Retina (tissue), 1 donor: ENCODE data around the gene CNIH4.
"Not testable (repeated sequence)": the region's sequence is repeated elsewhere in the genome, so short reads cannot be mapped to it uniquely, and the experiment has no call there.

Experiments
- DNase-seq: peaks from one replicate; pipeline ENCODE4 v3.0.0-alpha.2; 2016

Gene CNIH4

DNA sequence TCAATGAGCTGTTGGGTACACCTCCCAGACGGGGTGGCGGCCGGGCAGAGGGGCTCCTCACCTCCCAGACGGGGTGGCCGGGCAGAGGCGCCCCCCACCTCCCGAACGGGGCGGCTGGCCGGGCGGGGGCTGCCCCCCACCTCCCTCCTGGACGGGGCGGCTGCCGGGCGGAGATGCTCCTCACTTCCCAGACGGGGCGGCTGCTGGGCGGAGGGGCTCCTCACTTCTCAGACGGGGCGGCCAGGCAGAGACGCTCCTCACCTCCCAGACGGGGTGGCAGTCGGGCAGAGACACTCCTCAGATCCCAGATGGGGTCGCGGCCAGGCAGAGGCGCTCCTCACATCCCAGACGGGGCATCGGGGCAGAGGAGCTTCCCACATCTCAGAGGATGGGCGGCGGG is 7.0 kb upstream of the CNIH4 start:
- not testable (repeated sequence) for DNase-seq

- DNase-seq, result not testable (repeated sequence)
Observed at GRCh38 chr1:224352436-224353085, 4.1 kb upstream of the CNIH4 start.

GRCh38 chr1:224353975-224354925 is 2.4 kb upstream of the CNIH4 start:
- no peak for DNase-seq

DNA sequence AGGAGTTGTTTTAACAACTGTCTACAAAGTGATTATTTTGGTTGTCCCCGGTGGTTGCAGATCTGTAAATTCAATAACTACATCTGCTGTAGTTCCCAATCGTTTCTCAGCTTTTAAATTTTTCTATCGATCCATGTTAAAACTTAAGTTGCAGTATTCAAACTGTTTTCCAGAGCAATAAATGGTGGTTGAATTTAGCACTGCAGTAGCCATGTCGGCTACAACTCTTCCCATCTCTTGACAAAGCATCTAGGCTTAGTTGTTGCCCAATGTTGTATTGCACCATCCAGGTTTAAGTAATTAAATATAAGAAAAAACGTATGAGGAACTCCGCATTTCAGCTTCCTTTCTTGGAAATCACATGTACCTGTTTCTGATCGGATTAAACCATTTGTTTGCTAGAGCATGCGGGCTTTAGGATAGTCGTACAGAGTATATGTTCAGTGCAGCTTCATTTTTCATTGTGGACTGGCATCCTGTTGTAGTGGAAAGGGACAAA is 996 bp downstream of the CNIH4 start:
- DNase-seq, result no peak

- DNase-seq, result no peak
Observed at GRCh38 chr1:224358237-224358636, 1.6 kb downstream of the CNIH4 start.

DNA sequence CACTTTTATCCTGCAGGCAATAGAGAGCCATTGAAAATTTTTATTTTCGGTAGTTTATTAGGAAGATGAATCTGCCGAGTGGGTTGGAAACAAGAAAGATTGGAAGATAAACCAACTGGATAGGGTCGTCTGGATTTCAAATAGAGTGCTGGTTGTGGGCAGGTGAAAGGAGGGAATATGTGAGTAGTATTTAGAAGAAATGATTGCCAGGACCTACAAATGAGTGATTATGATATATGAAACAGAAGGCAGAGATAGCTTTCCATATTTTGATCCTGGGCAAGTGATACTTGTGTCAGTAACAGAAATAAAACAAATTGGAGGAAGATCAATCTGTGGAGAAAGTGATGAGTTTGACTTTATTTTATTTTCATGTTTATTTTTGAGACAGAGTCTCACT is 2.5 kb downstream of the CNIH4 start:
- no peak for DNase-seq

- no peak for DNase-seq
Observed at GRCh38 chr1:224368409-224368808, 11.7 kb downstream of the CNIH4 start.

DNA sequence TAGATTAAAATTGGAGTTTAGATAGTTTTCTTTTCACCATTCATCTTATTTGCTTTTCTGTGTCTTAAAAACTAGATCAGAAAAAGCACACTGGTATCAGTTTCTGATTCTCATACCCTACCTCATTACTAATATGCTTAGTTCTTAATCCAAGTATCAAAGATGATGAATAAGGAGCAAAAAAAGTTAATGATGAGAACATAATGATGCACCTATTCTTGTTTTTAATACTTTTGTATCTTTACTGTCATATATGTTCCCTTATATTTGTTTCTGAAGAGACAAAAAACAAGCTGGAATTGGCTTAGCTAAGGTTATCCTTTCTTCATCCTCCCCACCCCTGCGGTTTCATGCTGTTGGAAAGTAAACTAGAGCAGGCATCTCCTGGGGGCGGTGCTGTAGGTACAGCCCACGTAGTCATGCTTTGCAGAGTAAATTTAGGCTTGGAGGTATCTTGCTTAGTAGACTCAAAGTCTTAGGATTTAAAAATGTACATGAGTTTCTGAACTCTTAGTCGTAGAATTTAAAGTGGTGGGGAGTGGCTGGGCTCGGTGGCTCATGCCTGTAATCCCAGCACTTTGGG is 16.4 kb downstream of the CNIH4 start:
- DNase-seq, result no peak

GRCh38 chr1:224375059-224375458 is 18.4 kb downstream of the CNIH4 start:
- no peak for DNase-seq

GRCh38 chr1:224377676-224378006 is 21.0 kb downstream of the CNIH4 start:
- no peak for DNase-seq

GRCh38 chr1:224378855-224379631 is 22.4 kb downstream of the CNIH4 start:
- DNase-seq, result no peak

DNA sequence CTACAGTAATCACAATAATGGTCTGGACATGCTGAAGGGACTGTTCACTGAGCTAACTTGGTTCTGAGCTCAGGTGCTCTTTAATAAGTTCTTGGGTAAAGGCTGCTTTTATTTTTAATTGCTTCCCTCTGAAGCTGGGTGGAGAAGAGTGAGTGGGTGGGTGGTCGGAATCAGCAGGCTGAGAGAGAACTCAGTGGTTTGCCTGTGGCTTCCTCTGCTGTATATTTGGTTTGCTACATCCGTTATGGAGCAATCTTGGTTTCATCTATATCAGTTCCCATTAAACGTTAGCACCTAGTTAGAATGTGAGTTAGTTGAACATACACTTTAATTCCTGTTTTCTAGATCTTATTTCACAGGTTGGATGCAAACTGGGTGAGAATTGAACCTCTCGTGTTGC is 23.3 kb downstream of the CNIH4 start:
- no peak for DNase-seq

- no peak for DNase-seq
Observed at GRCh38 chr1:224381880-224382548, 25.3 kb downstream of the CNIH4 start.

DNA sequence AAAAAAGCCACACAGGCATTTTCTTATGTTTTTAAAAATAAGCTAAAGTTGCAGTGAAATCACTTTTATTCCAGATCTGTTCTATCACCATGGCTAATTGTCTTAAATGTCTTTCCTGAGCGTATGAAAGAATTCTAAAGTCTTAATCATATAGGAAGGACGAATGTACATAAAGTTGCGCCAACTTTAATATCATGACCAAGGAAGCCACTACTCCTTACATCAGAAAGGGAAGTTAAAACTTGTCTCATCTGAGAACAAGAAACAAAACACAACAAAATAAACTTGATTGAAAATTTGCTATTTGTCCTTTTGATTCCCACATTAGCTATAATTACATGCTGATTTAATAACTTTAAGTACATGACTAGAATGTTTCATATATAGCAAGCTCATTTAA is 26.5 kb downstream of the CNIH4 start:
- DNase-seq, result no peak

- no peak for DNase-seq
Observed at GRCh38 chr1:224387302-224387912, 30.7 kb downstream of the CNIH4 start.

GRCh38 chr1:224387943-224388342 is 31.3 kb downstream of the CNIH4 start:
- no peak for DNase-seq

- no peak for DNase-seq
Observed at GRCh38 chr1:224390517-224390916, 33.8 kb downstream of the CNIH4 start.

DNA sequence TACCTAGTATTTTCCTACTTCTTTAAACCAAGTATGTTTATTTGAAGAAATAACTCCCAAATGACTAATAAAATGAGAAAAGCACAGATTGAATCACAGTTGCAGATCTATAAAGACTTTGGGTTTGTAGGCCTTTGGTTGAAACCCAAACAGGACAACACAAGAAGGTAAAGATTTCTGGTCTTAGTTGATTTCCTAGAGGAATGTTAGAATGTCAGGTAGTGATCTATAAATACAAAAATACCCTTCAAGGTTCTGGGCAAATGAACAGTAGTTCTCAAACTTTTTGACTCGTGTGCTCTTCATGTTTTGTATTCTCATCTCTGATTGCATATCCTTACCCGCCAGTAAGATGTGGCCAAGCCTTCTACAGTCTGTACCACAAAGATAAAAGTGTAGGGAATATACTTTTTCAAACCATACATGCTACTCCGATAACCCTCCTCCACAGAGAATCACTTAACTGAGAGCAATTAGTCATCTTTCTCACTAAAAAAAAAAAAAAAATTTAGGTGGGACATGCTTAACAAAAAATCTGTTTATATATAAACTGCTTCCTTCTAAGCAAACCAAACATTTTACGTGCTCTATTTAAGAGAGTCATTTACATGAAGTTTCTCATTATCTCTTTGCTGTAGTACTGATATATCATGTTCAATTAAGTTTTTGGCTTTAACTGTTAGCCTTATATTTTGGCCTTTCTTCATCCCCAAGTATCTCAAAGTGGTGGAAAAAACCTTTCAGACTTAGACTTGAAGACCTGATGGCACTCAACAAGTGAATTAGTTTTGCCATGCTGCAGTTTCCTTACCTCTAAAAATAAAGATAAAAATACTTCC is 36.0 kb downstream of the CNIH4 start:
- no peak for DNase-seq

DNA sequence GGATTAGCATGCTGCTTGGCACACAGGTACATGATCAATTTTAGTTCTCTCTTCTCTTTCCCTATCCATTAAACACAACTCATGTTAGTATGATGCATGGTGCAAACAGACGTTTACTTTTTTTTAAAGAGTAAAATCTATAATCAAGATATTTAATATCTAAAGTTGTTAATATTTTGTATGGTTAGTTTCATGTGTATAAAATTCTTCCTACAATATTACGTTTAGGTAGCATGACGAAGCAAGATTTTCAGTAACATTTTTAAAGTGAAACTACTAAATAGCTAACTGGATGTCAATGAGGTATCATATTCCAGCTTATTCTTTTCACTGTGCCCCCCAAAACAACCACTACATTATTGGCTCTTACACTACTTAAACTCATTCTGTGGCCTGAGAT is 36.6 kb downstream of the CNIH4 start:
- no peak for DNase-seq

DNA sequence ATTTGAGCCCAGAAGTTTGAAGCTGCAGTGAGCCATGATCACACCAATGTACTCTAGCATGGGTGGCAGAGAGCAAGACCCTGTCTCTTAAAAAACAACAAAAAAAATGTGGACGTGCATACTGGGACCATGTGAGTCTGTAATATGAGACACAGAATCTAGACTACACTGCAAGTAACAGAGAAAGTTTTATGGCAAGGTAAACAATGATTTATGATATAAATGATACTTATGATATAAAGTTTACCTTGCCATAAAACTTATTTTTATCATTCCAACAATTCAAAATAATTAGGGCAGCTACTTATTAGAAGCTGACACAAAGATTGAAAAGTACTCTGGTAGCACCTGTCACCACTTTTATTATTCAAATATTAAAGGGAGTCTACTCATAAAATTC is 43.2 kb downstream of the CNIH4 start:
- no peak for DNase-seq

DNA sequence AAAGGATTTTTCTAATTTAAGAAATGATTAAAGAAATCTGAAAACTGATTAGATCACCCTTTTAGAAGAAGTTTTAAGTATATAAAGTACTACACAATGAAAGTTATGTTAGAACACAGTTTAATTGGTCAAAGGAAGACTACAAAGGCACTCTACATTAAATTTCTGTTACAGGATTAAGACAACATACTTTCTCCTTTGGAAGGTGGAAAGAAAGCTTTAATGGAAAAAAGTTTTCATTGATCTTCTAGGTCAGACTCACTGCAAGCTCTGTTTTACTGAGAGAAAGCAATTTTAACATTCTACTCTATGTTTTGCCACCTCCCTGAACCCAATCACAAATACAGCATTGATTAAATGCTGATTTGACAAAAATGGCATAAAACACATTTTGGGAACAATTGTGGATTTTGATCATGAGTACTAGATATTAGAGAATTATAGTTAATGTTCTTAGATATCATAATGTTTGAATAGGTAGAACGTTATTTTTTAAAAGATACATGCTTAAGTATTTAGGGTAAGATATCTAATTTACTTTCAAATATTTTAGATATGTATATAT is 45.9 kb downstream of the CNIH4 start:
- DNase-seq, result no peak
